ENCODE results near the gene JAZF1.

JAZF1 gene

GRCh38 chr7:28106321-28106829, 74.2 kb downstream of the JAZF1 start:
- peak; percentile 19 for DNase-seq (ENCODE audit: low spot score)

- no peak for DNase-seq (ENCODE audit: low spot score)
Measured at GRCh38 chr7:28105234-28105633, 75.4 kb downstream of the JAZF1 start.

- DNase-seq (ENCODE audit: low spot score), result no peak
Measured at GRCh38 chr7:28104811-28105210, 75.8 kb downstream of the JAZF1 start.

- DNase-seq (ENCODE audit: low spot score), result no peak
Measured at GRCh38 chr7:28104041-28104541, 76.5 kb downstream of the JAZF1 start.

- DNase-seq (ENCODE audit: low spot score), result peak; percentile 52
Measured at GRCh38 chr7:28102797-28103196, 77.8 kb downstream of the JAZF1 start.

- DNase-seq (ENCODE audit: low spot score), result peak; percentile 68
Measured at GRCh38 chr7:28096713-28097112, 83.9 kb downstream of the JAZF1 start.

GRCh38 chr7:28095231-28095630, 85.4 kb downstream of the JAZF1 start:
- no peak for DNase-seq (ENCODE audit: low spot score)

- peak; percentile 35 for DNase-seq (ENCODE audit: low spot score)
Measured at GRCh38 chr7:28093623-28094232, 86.9 kb downstream of the JAZF1 start.

GRCh38 chr7:28091190-28091589, 89.4 kb downstream of the JAZF1 start:
- no peak for DNase-seq (ENCODE audit: low spot score)

GRCh38 chr7:28088901-28089714, 91.5 kb downstream of the JAZF1 start:
- no peak for DNase-seq (ENCODE audit: low spot score)

- no peak for DNase-seq (ENCODE audit: low spot score)
Measured at GRCh38 chr7:28088032-28088431, 92.6 kb downstream of the JAZF1 start.

GRCh38 chr7:28086198-28086597, 94.4 kb downstream of the JAZF1 start:
- no peak for DNase-seq (ENCODE audit: low spot score)

GRCh38 chr7:28083998-28084985, 96.3 kb downstream of the JAZF1 start:
- DNase-seq (ENCODE audit: low spot score), result no peak

GRCh38 chr7:28083164-28083997, 97.2 kb downstream of the JAZF1 start:
- no peak for DNase-seq (ENCODE audit: low spot score)

GRCh38 chr7:28082071-28082470, 98.5 kb downstream of the JAZF1 start:
- no peak for DNase-seq (ENCODE audit: low spot score)

- no peak for DNase-seq (ENCODE audit: low spot score)
Measured at GRCh38 chr7:28081016-28081415, 99.6 kb downstream of the JAZF1 start.

- no peak for DNase-seq (ENCODE audit: low spot score)
Measured at GRCh38 chr7:28078036-28078901, 102.3 kb downstream of the JAZF1 start.

- DNase-seq (ENCODE audit: low spot score), result no peak
Measured at GRCh38 chr7:28077616-28078015, 103.0 kb downstream of the JAZF1 start.

- DNase-seq (ENCODE audit: low spot score), result no peak
Measured at GRCh38 chr7:28076423-28077200, 104.0 kb downstream of the JAZF1 start.

All from hepatic stellate cell (primary cell).